ENCODE measurements around the gene TRPV4. TPM values are rescaled to one million over a fixed set of nuclear protein-coding genes. Genes with fewer than 3 reads are reported as not detected.

TRPV4 gene
- total RNA-seq, 1 donor from 2014 or later = 0.33 TPM

- Histone ChIP-seq H3K27ac (replicated peaks) (no peak overlapping the region), H3K4me3 (no peak overlapping the region), H3K27me3 (ENCODE audit: low read depth) (peaks cover 3% of the 10 kb centered on the region), H3K4me1 (no peaks in the 10 kb centered on the region), H3K9me3 (replicated peaks) (no peaks in the 10 kb centered on the region), H3K36me3 (no peaks in the 10 kb centered on the region)
- DNase-seq = no peak
- TF ChIP-seq CTCF (IDR thresholded peaks at IDR 0.05; ENCODE audit: borderline replicate concordance) = no peak
- intact Hi-C loops (cut with micrococcal nuclease) = no loop called here
Observed at GRCh38 chr12:109808876-109809646, 24.1 kb downstream of the TRPV4 start.

GRCh38 chr12:109807954-109808643 lies 25.1 kb downstream of the TRPV4 start:
- intact Hi-C loops (cut with micrococcal nuclease) = no loop called here
- no peak for TF ChIP-seq CTCF (IDR thresholded peaks at IDR 0.05; ENCODE audit: borderline replicate concordance)
- Histone ChIP-seq H3K4me1 (no peaks in the 10 kb centered on the region), H3K36me3 (no peaks in the 10 kb centered on the region), H3K4me3 (no peak overlapping the region), H3K27ac (replicated peaks) (no peak overlapping the region), H3K9me3 (replicated peaks) (no peaks in the 10 kb centered on the region), H3K27me3 (ENCODE audit: low read depth) (peaks cover 3% of the 10 kb centered on the region)
- no peak for DNase-seq

GRCh38 chr12:109804820-109805761 lies 28.1 kb downstream of the TRPV4 start:
- H3K36me3 ChIP-seq = no peaks in the 10 kb centered on the region
- peak; percentile 69 for DNase-seq
- H3K4me1 ChIP-seq = no peaks in the 10 kb centered on the region
- H3K27ac ChIP-seq (replicated peaks) = no peak overlapping the region
- no peak overlapping the region for H3K4me3 ChIP-seq
- TF ChIP-seq CTCF (IDR thresholded peaks at IDR 0.05; ENCODE audit: borderline replicate concordance) = peak; percentile 97
- no peaks in the 10 kb centered on the region for H3K9me3 ChIP-seq (replicated peaks)
- intact Hi-C loops (cut with micrococcal nuclease) = no loop called here
- H3K27me3 ChIP-seq (ENCODE audit: low read depth) = no peaks in the 10 kb centered on the region

- intact Hi-C loops (cut with micrococcal nuclease) = no loop called here
Observed at GRCh38 chr12:109803678-109804077, 29.5 kb downstream of the TRPV4 start.

More at GRCh38 chr12:109803678-109804077, 29.5 kb downstream of the TRPV4 start:
- Histone ChIP-seq H3K36me3 (no peaks in the 10 kb centered on the region), H3K9me3 (replicated peaks) (no peaks in the 10 kb centered on the region), H3K27me3 (ENCODE audit: low read depth) (no peaks in the 10 kb centered on the region), H3K27ac (replicated peaks) (no peak overlapping the region), H3K4me3 (no peak overlapping the region), H3K4me1 (no peaks in the 10 kb centered on the region)
- TF ChIP-seq CTCF (IDR thresholded peaks at IDR 0.05; ENCODE audit: borderline replicate concordance) = no peak
- DNase-seq = no peak
